Psoas muscle (tissue), 8 donors: ENCODE data around the gene SYNM. TPM values are rescaled to one million over a fixed set of nuclear protein-coding genes. Genes with fewer than 3 reads are reported as not detected.

Experiments used
- ATAC-seq, 4 donors: fragments of 200-7000 bp; cut with Tn5 transposase; one replicate each; pipeline ENCODE4 v1.9.1; 2020; ENCODE audit warnings: moderate library complexity in 3 of 4, mild to moderate bottlenecking in 2 of 4
- DNase-seq, 2 donors: peaks; one replicate each; pipeline ENCODE4 v3.0.0-alpha.2; 2020
- H3K27ac ChIP-seq: fragments of 200-600 bp; one replicate; pipeline ENCODE4 v1.8.0; 2022
- H3K27me3 ChIP-seq, 3 donors: fragments of 200-600 bp in 1 of 3; one replicate each; pipeline versions ENCODE4 v1.6.1 to v1.8.0; 2013 to 2022; ENCODE audit warnings: low read length in 2 of 3, mild to moderate bottlenecking in 2 of 3, moderate library complexity in 1 of 3; ENCODE audit not compliant: insufficient read depth in 3 of 3
- H3K36me3 ChIP-seq, 2 donors: fragments of 200-600 bp in 1 of 2; one replicate each; pipeline versions ENCODE4 v1.6.1 to v1.8.0; 2013 to 2022; ENCODE audit warnings: low read depth in 1 of 2, mild to moderate bottlenecking in 1 of 2, moderate library complexity in 1 of 2; ENCODE audit not compliant: insufficient read depth in 1 of 2
- H3K4me1 ChIP-seq: fragments of 200-600 bp; one replicate; pipeline ENCODE4 v1.8.0; 2022
- H3K4me3 ChIP-seq: fragments of 200-600 bp; one replicate; pipeline ENCODE4 v1.8.0; 2022; ENCODE audit warnings: mild to moderate bottlenecking
- H3K9me3 ChIP-seq: fragments of 200-600 bp; one replicate; pipeline ENCODE4 v1.8.0; 2022
- WGBS, 3 donors: extraction: QIAGEN DNeasy Blood & Tissue Kit; methylation state at CpG; one replicate each; pipeline versions ENCODE4 v1.1.6 to v1.1.7; 2013; 5-methylcytosine and 5-hydroxymethylcytosine counted together
- intact Hi-C, 2 donors: fragments of 100-400 bp; cut with DNase I; formaldehyde crosslinking; loops; one replicate each; pipeline versions ENCODE4 v1.11.0 to v1.14.2; 2022
- polyA plus RNA-seq, 3 donors: library from polyadenylated mRNA; stranded (reverse); fragments of 200-250 nt; gene quantifications; one replicate each; pipeline ENCODE4 v1.2.3, GENCODE V29; 2013
- total RNA-seq, 4 donors: library from RNA; stranded (reverse); fragmentation: NEBNext Ultra II Directional in 2 of 4; extraction: Animal tissue kit (Norgen Biotek cat#: 25700) in 2 of 4; gene quantifications; one replicate each; pipeline versions ENCODE4 v1.2.1 to v1.2.4, GENCODE V29; 2021 to 2023
- TF ChIP-seq, protein P1 (sequence below): fragments of 200-600 bp; IDR thresholded peaks from one replicate; pipeline ENCODE4 v1.8.0; 2022; ENCODE audit warnings: antibody characterized with exemption
- donor health status: healthy with polysubstance abuse.
- donor health status: DM: no; HTN: no; CAD: no; lungs with moderate emphysema.
- donor health status: Bipolar disorder and iron deficiency.
- donor health status: healthy.
- donor health status: DM: yes; HTN: yes; CAD: no.
- donor health status: DM: no; HTN: no; CAD: no.
- donor health status: DM: no; HTN: no; CAD: no.
- donor health status: DM: yes; HTN: yes; CAD: no.

Gene SYNM
- total and polyA plus RNA-seq, 7 donors: 77.5 to 380 (median 291) TPM

DNA sequence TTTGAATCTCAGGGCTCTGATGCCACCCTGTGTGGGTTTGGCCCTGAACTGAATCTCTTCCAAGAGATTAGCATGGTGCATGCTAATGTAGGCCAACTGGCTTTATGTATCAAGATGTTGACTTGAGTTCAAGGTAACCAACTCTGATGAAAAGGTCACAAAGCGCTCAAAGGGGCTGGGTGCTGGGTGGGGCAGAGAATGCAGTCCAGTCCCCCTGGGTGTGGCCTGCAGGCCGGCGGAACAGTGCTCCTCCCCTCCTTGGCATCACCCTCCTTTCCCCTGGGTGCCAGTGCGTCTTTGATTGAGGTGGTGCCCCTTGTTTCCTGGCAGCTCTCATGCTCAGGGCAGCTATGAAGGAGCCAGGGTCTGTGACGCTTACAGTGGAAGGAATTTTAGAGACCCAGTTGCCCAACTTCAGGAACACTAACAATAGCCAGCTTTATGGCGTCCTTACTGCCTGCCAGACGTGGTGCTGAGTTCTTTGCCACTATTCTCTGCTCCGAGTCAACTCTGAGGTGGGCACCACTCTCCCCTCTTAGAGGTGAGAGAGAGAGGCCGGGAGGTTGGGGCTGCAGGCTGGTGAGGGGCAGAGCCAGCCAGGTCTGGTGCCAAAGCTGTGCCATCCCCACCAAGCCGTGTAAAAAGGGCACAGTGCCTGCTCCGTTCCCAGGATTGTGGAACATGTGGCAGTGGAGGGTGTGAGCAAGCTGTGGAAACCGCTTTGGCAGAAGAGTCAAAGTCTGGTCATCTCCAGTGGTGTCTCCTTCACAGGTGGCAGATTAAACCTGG, 9.8 kb downstream of the SYNM start:
- DNase-seq (no peak), ATAC-seq (peak; percentile 65 to 83 (median 71))
- 25 to 39% (median 35%) methylated on average over 12 of the region's 12 CpGs for WGBS, 3 donors
- Histone ChIP-seq H3K9me3 (no peaks in the 10 kb centered on the region), H3K27ac (peak overlapping the region; percentile 96), H3K4me3 (no peak overlapping the region), H3K4me1 (peaks cover 84% of the 10 kb centered on the region), H3K27me3 (no peaks in the 10 kb centered on the region), H3K36me3 (peaks cover 0 to 30% of the 10 kb centered on the region in 2 donors)
- TF ChIP-seq, protein P1, sequence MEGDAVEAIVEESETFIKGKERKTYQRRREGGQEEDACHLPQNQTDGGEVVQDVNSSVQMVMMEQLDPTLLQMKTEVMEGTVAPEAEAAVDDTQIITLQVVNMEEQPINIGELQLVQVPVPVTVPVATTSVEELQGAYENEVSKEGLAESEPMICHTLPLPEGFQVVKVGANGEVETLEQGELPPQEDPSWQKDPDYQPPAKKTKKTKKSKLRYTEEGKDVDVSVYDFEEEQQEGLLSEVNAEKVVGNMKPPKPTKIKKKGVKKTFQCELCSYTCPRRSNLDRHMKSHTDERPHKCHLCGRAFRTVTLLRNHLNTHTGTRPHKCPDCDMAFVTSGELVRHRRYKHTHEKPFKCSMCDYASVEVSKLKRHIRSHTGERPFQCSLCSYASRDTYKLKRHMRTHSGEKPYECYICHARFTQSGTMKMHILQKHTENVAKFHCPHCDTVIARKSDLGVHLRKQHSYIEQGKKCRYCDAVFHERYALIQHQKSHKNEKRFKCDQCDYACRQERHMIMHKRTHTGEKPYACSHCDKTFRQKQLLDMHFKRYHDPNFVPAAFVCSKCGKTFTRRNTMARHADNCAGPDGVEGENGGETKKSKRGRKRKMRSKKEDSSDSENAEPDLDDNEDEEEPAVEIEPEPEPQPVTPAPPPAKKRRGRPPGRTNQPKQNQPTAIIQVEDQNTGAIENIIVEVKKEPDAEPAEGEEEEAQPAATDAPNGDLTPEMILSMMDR: no peak
- intact Hi-C loops: no loop called here

DNA sequence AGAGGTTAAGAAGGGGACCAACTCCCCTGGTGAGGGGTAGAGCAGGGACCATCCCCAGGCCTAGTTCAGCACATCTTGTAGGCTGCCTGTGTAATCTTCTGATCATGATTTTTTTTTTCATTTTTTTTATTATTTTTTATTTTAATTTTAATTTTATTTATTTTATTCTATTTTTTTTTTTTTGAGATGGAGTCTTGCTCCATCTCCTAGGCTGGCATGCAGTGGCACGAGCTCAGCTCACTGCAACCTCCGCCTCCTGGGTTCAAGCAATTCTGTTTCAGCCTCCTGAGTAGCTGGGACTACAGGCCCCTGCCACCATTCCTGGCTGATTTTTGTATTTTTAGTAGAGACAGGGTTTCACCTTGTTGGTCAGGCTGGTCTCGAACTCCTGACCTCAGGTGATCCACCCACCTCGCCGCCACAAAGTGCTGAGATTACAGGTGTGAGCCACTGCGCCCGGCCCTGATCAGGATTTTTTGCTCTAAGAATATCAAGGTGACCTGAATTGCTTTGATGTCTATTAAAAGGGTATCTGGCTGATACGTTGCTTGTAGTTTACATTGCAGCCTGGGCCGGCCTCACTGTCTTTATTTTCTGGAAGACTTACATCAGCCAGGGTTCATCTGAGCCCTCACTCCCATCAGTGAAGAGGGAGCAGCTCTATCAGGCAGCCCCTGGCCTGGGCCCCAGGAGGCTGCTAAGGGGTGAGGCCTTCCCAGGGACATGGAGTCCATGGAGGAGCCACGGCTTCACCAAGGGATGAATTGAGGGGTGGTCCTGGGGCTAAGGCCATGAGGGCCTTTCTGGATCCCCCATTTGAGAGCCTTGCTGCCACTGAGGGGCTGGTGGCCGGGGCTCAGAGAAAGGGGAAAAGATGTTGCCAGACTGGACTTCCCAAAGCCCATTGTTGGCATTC, 10.7 kb downstream of the SYNM start:
- Histone ChIP-seq H3K9me3 (no peaks in the 10 kb centered on the region), H3K4me1 (peaks cover 84% of the 10 kb centered on the region), H3K27ac (peak overlapping the region; percentile 96), H3K4me3 (no peak overlapping the region), H3K27me3 (no peaks in the 10 kb centered on the region), H3K36me3 (peaks cover 0 to 32% of the 10 kb centered on the region in 2 donors)
- intact Hi-C loops: no loop called here
- ATAC-seq (no peak), DNase-seq (peak in 1 of 2 donors; percentile 33)
- 54 to 75% (median 56%) methylated on average over 11 of the region's 11 CpGs for WGBS, 3 donors
- TF ChIP-seq, protein P1: no peak

DNA sequence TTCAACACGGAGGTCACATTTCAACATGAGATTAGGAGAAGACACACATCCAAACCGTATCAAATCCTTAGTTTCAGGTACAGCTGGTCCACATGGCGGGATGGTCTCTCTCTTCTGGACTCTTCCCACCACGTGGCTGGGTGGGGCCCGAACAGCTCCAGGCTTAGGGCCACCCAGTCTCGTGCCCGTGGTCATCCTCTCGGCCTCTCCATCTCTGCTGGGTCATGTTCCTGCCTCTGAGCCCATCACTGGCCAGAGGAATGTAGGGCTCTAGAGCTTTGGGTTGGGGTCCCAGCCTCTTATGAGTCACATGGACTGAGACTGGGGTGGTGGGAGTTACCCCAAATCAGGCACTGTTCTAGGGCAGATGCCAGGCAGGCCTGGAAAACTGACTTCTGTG, 12.2 kb downstream of the SYNM start:
- no peak overlapping the region for H3K4me3 ChIP-seq
- peaks cover 79% of the 10 kb centered on the region for H3K4me1 ChIP-seq
- TF ChIP-seq, protein P1: no peak
- DNase-seq (peak in 1 of 2 donors; percentile 37), ATAC-seq (no peak)
- no peaks in the 10 kb centered on the region for H3K9me3 ChIP-seq
- no peaks in the 10 kb centered on the region for H3K27me3 ChIP-seq
- H3K36me3 ChIP-seq: peaks cover 0 to 35% of the 10 kb centered on the region in 2 donors
- peak overlapping the region; percentile 96 for H3K27ac ChIP-seq
- intact Hi-C loops: no loop called here
- whole genome bisulfite sequencing, 3 donors: 41 to 76% (median 51%) methylated on average over 8 of the region's 8 CpGs

DNA sequence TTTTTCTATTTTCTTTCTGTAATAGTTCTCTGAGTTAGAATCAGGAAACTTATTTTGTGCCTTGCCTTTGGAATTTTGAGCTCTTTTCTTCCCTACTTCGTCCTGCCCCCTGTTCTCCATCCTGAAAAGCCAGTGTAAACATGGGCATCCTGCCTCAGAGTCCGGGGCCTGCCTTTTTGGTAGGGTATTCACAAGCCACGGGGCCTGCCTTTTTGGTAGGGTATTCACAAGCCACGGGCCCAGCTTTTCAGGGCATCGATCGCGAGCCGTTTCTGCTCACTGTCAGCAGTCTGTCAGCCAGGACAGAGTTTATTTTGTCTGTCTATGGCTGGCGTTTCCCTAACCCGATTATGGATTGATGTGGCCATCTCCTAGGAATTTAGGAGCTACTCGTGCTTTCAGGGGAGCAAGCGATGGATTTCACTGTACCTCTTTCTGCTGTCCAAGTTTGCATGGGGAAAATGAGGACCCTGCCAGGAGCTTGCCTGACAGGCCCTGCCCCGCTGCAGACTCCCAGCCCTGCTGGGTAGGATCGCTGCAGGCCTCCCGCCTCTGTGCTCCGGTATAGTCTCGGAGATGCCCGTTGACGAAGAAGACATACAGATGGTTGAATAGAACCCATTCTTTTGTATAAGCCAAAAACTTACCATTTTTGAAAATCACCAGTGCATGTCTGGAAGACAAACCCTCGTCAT, 12.8 kb downstream of the SYNM start:
- Histone ChIP-seq H3K9me3 (no peaks in the 10 kb centered on the region), H3K27me3 (no peaks in the 10 kb centered on the region), H3K36me3 (peaks cover 0 to 35% of the 10 kb centered on the region in 2 donors), H3K27ac (peak overlapping the region; percentile 96), H3K4me3 (no peak overlapping the region), H3K4me1 (peaks cover 79% of the 10 kb centered on the region)
- TF ChIP-seq, protein P1: no peak
- ATAC-seq: no peak
- DNase-seq: no peak
- intact Hi-C loops: no loop called here
- WGBS, 3 donors: 47 to 78% (median 52%) methylated on average over 20 of the region's 20 CpGs
